Measurements from ENCODE around the gene NFATC1.
A peak's percentile ranks its signal among the peaks of the same experiment; 100 is the strongest.

The NFATC1 gene

GRCh38 chr18:79387214-79387613 lies 8.5 kb upstream of the NFATC1 start:
- H3K27ac ChIP-seq, result no peak overlapping the region
- no peak for TF ChIP-seq ZFX (IDR thresholded peaks at IDR 0.05)
- TF ChIP-seq CTCF (conservative IDR thresholded peaks at IDR 0.05), result no peak

- TF ChIP-seq CTCF (conservative IDR thresholded peaks at IDR 0.05), result no peak
- no peak for TF ChIP-seq ZFX (IDR thresholded peaks at IDR 0.05)
- H3K27ac ChIP-seq, result no peak overlapping the region
Observed at GRCh38 chr18:79387615-79388014, 8.1 kb upstream of the NFATC1 start.

- no peak overlapping the region for H3K27ac ChIP-seq
- TF ChIP-seq ZFX (IDR thresholded peaks at IDR 0.05), result no peak
- no peak for TF ChIP-seq CTCF (conservative IDR thresholded peaks at IDR 0.05)
Observed at GRCh38 chr18:79388043-79388442, 7.7 kb upstream of the NFATC1 start.

GRCh38 chr18:79389689-79390088 lies 6.0 kb upstream of the NFATC1 start:
- H3K27ac ChIP-seq, result no peak overlapping the region
- TF ChIP-seq ZFX (IDR thresholded peaks at IDR 0.05) (no peak), CTCF (conservative IDR thresholded peaks at IDR 0.05) (no peak)

GRCh38 chr18:79392226-79392625 lies 3.5 kb upstream of the NFATC1 start:
- no peak overlapping the region for H3K27ac ChIP-seq
- no peak for TF ChIP-seq ZFX (IDR thresholded peaks at IDR 0.05)
- no peak for TF ChIP-seq CTCF (conservative IDR thresholded peaks at IDR 0.05)

- peak overlapping the region; percentile 6; the same call in 1 of the 2 replicates for H3K27ac ChIP-seq
- TF ChIP-seq CTCF (conservative IDR thresholded peaks at IDR 0.05) (no peak), ZFX (IDR thresholded peaks at IDR 0.05) (no peak)
Observed at GRCh38 chr18:79393181-79393634, 2.5 kb upstream of the NFATC1 start.

GRCh38 chr18:79393635-79394533 lies 1.8 kb upstream of the NFATC1 start:
- TF ChIP-seq CTCF (conservative IDR thresholded peaks at IDR 0.05) (no peak), ZFX (IDR thresholded peaks at IDR 0.05) (no peak)
- peak overlapping the region; percentile 21; the same call in 1 of the 2 replicates for H3K27ac ChIP-seq

Data from C4-2B (cell line).